ENCODE results near the gene ARPC4.

GRCh38 chr3:9843715-9844438 is 51.0 kb downstream of the ARPC4 start, which contains the start of gene RPUSD3:
- peak in 1 of 6 experiments; percentile 7 for TF ChIP-seq CTCF (IDR thresholded peaks at IDR 0.05)
- peak; percentile 78 to 87 for TF ChIP-seq POLR2AphosphoS5 (IDR thresholded peaks at IDR 0.05)
- TF ChIP-seq POLR2A (IDR thresholded peaks at IDR 0.05) = peak in 2 of 4 donors; percentile 66 to 81

All from upper lobe of left lung (tissue), 4 donors.